ENCODE measurements around the gene RNF113B. TPM values are rescaled to one million over a fixed set of nuclear protein-coding genes. Genes with fewer than 3 reads are reported as not detected.

The RNF113B gene
- total and polyA plus RNA-seq, 2 of the 4 experiments (the other 2 are of a cell fraction): not detected

- POLR2A ChIA-PET (ENCODE audit: unreplicated experiment): no interaction called here
- no peak overlapping the region for H2AK5ac ChIP-seq (ENCODE audit: low read depth, low read length)
- TF ChIP-seq MAFK (IDR thresholded peaks at IDR 0.05; ENCODE audit: low read depth, low read length): no peak
- H2BK5ac ChIP-seq (ENCODE audit: low read depth, low read length, poor library complexity, severe bottlenecking): peak overlapping the region; percentile 2
- peaks cover 8% of the 10 kb centered on the region for H3K9me3 ChIP-seq (ENCODE audit: control insufficient read depth, insufficient read depth, low read length)
- H3K27ac ChIP-seq (ENCODE audit: insufficient read depth, low read length): peak overlapping the region; percentile 5; the same call in 1 of the 2 replicates
- H3K18ac ChIP-seq (ENCODE audit: low read depth, low read length): 0 out of 2 replicates have a peak overlapping the region, but pooled peaks have one; percentile 20
- intact Hi-C loops (cut with micrococcal nuclease) (loop anchor here (10.0 kb wide), 1 partner anchor 350 kb away; no protein-coding TSS in a partner anchor), in situ Hi-C loops (cut with MboI; ENCODE audit: low sequenced_read_pairs) (no loop called here), dilution Hi-C loops (cut with HindIII; ENCODE audit: low sequenced_read_pairs, unreplicated experiment) (no loop called here)
- peak overlapping the region; percentile 22; the same call in 1 of the 2 replicates for H4K5ac ChIP-seq (ENCODE audit: low read depth, low read length)
- CTCF ChIA-PET: interaction anchor here (0.7 kb wide), 1 partner anchor 357 kb away, joined by 3 read pairs; no protein-coding TSS in a partner anchor
- ATAC-seq (ENCODE audit: low read depth) (no peak), DNase-seq (no peak)
- peak overlapping the region; percentile 35 for H2BK120ac ChIP-seq (ENCODE audit: low read depth, low read length)
- H3K27me3 ChIP-seq (ENCODE audit: control insufficient read depth, insufficient read depth, low read length): no peaks in the 10 kb centered on the region
- peak overlapping the region; percentile 6; the same call in 1 of the 3 replicates for H2BK15ac ChIP-seq (ENCODE audit: low read depth, low read length)
- peaks cover 32% of the 10 kb centered on the region for H3K9me1 ChIP-seq (ENCODE audit: insufficient read depth, low read length)
- H3K4ac ChIP-seq (ENCODE audit: low read depth, low read length): peak overlapping the region; percentile 38
- H3K23ac ChIP-seq (ENCODE audit: low read depth, low read length): no peak overlapping the region
- peak overlapping the region; percentile 15; the same call in 1 of the 2 replicates for H2BK20ac ChIP-seq (ENCODE audit: low read depth, low read length)
- peaks cover 17% of the 10 kb centered on the region; the same call in 1 of the 2 replicates for H4K20me1 ChIP-seq (ENCODE audit: insufficient read depth, low read length)
- H4K8ac ChIP-seq (ENCODE audit: low read depth in 2 of 2, low read length in 2 of 2): peak overlapping the region in 1 of 2 experiments; percentile 37; a peak in 2 of 4 replicates
- H4K91ac ChIP-seq (ENCODE audit: insufficient read depth, low read depth, low read length): peak overlapping the region; percentile 9; the same call in 1 of the 2 replicates
- H2AK9ac ChIP-seq (replicated peaks; ENCODE audit: low read depth, low read length, poor library complexity): no peak overlapping the region
- H2AFZ ChIP-seq (replicated peaks; ENCODE audit: low read length, poor library complexity): no peak overlapping the region
- H3K56ac ChIP-seq (ENCODE audit: extremely low read depth, insufficient read depth, low read length): no peak overlapping the region
- no TSS peak for BruUV-seq (replicated peaks)
- H3K9ac ChIP-seq (ENCODE audit: low read depth, low read length): no peak overlapping the region
- H3K36me3 ChIP-seq (ENCODE audit: control insufficient read depth, insufficient read depth, low read length): peaks cover 6% of the 10 kb centered on the region
- WGBS, 2 experiments (ENCODE audit: extremely low coverage in 2 of 2, insufficient read length in 1 of 2): no CpG with 5 or more reads among the region's 2 CpGs
- peaks cover 46 to 82% of the 10 kb centered on the region in 2 experiments for H3K79me1 ChIP-seq (ENCODE audit: low read depth in 1 of 2, low read length in 2 of 2)
- H3K4me2 ChIP-seq (ENCODE audit: low read depth, low read length): no peak overlapping the region
- H3K4me3 ChIP-seq (ENCODE audit: insufficient read depth, low read depth, low read length): no peak overlapping the region
- H3K14ac ChIP-seq (replicated peaks; ENCODE audit: low read depth, low read length): 0 out of 2 replicates have a peak overlapping the region, but pooled peaks have one; percentile 42
- peaks cover 37% of the 10 kb centered on the region for H3K4me1 ChIP-seq (ENCODE audit: control insufficient read depth, insufficient read depth, low read length)
Observed at GRCh38 chr13:98204546-98204945, 27.5 kb upstream of the RNF113B start.
